ENCODE data around the gene GRB7.
"Not testable (repeated sequence)": the region's sequence is repeated elsewhere in the genome, so short reads cannot be mapped to it uniquely, and the experiment has no call there.

Gene GRB7

GRCh38 chr17:39696731-39697130, 41.0 kb upstream of the GRB7 start:
- DNase-seq (ENCODE audit: low read depth), result no peak
- TF ChIP-seq CTCF (IDR thresholded peaks at IDR 0.05; ENCODE audit: low read depth, low read length) (no peak), POLR2A (IDR thresholded peaks at IDR 0.05; ENCODE audit: extremely low read depth, insufficient read length) (no peak)
- no peak overlapping the region for H3K4me3 ChIP-seq (ENCODE audit: low read depth, low read length)

GRCh38 chr17:39697961-39698360, 39.8 kb upstream of the GRB7 start:
- no peak for TF ChIP-seq MAX (IDR thresholded peaks at IDR 0.05; ENCODE audit: low read depth, low read length)
- TF ChIP-seq MYC (IDR thresholded peaks at IDR 0.05; ENCODE audit: low read depth, low read length), result no peak
- no peak for TF ChIP-seq POLR2A (IDR thresholded peaks at IDR 0.05; ENCODE audit: extremely low read depth, insufficient read length)
- no peak for TF ChIP-seq CTCF (IDR thresholded peaks at IDR 0.05; ENCODE audit: low read depth, low read length)
- DNase-seq (ENCODE audit: low read depth), result no peak
- no peak overlapping the region for H3K4me3 ChIP-seq (ENCODE audit: low read depth, low read length)

- not testable (repeated sequence) for DNase-seq (ENCODE audit: low read depth); H3K4me3 ChIP-seq (ENCODE audit: low read depth, low read length)
These were observed 38.5 kb upstream of the GRB7 start for GRCh38 chr17:39699157-39699817.

- no peak for DNase-seq (ENCODE audit: low read depth)
- no peak for TF ChIP-seq POLR2A (IDR thresholded peaks at IDR 0.05; ENCODE audit: extremely low read depth, insufficient read length)
- TF ChIP-seq CTCF (IDR thresholded peaks at IDR 0.05; ENCODE audit: low read depth, low read length), result no peak
- TF ChIP-seq MYC (IDR thresholded peaks at IDR 0.05; ENCODE audit: low read depth, low read length), result no peak
- TF ChIP-seq MAX (IDR thresholded peaks at IDR 0.05; ENCODE audit: low read depth, low read length), result no peak
- H3K4me3 ChIP-seq (ENCODE audit: low read depth, low read length), result no peak within 1 kb of the TSS
These were observed 38.0 kb upstream of the GRB7 start, which contains the start of gene ERBB2 for GRCh38 chr17:39699818-39700147. Gene ERBB2, plus strand, starts transcription at chr17:39700064. Its CDS starts 175 bp downstream, at chr17:39700239.

- DNase-seq (ENCODE audit: low read depth), result no peak
- no peak for TF ChIP-seq CTCF (IDR thresholded peaks at IDR 0.05; ENCODE audit: low read depth, low read length)
- TF ChIP-seq MAX (IDR thresholded peaks at IDR 0.05; ENCODE audit: low read depth, low read length), result no peak
- no peak for TF ChIP-seq MYC (IDR thresholded peaks at IDR 0.05; ENCODE audit: low read depth, low read length)
- no peak for TF ChIP-seq POLR2A (IDR thresholded peaks at IDR 0.05; ENCODE audit: extremely low read depth, insufficient read length)
- H3K4me3 ChIP-seq (ENCODE audit: low read depth, low read length), result no peak overlapping the region
These were observed 37.4 kb upstream of the GRB7 start for GRCh38 chr17:39700148-39700987.

GRCh38 chr17:39701012-39701783, 36.5 kb upstream of the GRB7 start:
- H3K4me3 ChIP-seq (ENCODE audit: low read depth, low read length), result no peak overlapping the region
- DNase-seq (ENCODE audit: low read depth), result no peak
- TF ChIP-seq MYC (IDR thresholded peaks at IDR 0.05; ENCODE audit: low read depth, low read length), result no peak
- TF ChIP-seq POLR2A (IDR thresholded peaks at IDR 0.05; ENCODE audit: extremely low read depth, insufficient read length), result no peak
- TF ChIP-seq CTCF (IDR thresholded peaks at IDR 0.05; ENCODE audit: low read depth, low read length), result no peak
- no peak for TF ChIP-seq MAX (IDR thresholded peaks at IDR 0.05; ENCODE audit: low read depth, low read length)
